CD4-positive, alpha-beta T cell treated with Interleukin-15 for 1 hour (primary cell): ENCODE data around the gene SLAMF9.

Source experiments
- DNase-seq: peaks from one replicate; pipeline ENCODE4 v3.0.0-alpha.2; 2020

Gene SLAMF9

DNA sequence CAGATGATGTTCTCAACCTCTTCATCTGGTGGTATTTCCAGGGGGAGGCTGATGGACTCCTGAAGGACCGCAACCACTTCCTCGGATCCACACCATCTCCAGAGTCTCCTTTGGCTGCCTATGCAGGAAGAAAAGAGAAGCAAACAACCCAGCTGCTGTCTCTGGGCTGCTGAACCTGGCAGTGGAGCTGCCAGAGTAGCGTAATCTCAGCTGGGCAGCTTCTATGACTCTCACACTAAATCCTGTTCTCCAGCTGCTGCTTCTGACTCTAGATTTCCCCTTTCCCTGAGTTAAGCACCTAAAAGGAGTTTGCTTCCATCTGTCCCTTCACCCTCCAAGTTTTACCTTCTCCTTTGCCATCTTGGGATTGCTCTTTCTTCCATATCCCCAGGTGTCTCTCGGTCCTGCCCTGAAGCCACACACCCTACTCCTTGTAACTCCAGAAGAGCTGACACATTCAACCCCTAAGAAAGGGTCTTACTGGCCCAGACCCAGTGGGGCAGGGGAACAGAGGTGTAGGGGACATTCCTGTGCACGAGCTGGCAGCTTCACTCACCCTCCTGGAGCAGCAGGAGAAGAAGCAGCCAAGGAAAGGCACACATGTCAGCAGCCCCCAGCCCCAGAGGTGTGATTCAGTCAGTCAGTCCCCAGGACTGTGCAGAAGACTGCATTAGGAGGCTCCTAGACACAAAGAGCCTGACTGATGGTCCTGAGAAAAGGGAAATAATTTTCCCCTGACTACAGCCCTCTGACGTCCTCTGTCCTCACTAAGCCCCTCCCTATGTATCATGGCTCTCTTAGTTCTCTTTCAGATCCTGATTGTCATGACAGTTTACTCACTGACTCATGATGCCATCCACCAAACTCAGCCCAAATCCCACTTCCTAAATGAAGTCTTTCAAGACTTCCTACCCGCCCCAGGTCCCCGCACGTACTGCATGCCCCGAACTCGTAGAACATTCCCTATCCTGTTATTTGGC lies at the start of gene SLAMF9:
Gene SLAMF9 (minus strand): TSS at position 702 of the 980 bp plus-strand sequence. CDS start 100 bp downstream, at position 602.
- peak; percentile 30 for DNase-seq

DNA sequence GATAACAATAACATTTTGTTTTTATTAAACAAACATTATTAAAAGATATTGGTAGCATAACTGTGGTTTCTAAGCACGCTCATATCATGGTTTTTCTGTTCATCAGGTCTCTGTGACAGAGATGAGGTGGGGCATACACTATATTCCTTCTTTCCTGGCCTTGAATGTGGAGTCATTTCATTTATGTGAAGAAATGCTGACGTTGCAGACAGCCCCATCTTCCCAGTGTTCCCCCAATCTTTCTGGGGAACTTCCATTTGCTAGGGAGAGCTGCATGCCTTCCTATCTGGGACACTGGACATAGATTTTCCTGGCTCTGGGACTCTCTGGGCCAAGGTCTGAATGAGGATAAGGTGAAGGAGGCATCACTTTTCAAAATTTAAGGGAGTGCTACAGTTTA lies 47.4 kb upstream of the SLAMF9 start:
- DNase-seq = no peak

DNA sequence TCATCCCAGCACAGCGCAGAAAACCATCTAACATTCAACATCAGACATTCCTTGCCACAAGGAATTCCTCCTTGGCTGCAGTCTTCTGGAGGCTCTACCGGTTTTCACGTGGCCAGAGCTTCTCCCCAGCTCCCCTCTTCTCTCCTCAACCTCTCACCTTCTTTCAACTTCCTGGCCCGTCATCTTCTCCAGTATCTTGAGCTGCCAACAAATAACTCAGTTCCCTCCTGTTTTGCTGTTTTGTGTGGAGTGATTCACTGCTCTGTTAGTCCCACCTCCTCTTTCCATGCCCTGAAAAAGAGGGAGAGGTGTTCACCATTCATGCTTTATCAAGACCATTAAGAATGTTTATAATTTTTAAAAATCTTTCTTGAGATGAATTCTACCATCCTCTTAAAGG lies 45.2 kb upstream of the SLAMF9 start:
- no peak for DNase-seq

DNA sequence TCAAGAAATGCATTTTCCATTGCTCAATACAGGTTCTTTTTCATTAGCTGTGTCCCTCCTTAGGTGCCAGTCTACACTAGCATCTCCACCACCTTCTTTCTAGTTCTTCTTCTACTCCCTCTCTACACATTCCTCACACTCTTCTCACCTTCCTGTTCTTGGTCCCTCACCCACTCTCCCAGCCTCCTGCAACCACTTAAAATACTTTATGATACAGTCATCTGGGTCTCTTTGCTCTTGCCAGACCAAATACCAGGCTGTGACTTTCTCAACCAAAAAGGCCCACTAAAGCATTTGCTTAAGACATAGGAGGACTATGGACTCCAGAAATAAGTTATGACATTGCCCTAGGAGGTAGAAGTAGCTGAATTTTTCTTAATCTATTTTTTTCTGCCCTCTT lies 42.6 kb upstream of the SLAMF9 start:
- no peak for DNase-seq

DNA sequence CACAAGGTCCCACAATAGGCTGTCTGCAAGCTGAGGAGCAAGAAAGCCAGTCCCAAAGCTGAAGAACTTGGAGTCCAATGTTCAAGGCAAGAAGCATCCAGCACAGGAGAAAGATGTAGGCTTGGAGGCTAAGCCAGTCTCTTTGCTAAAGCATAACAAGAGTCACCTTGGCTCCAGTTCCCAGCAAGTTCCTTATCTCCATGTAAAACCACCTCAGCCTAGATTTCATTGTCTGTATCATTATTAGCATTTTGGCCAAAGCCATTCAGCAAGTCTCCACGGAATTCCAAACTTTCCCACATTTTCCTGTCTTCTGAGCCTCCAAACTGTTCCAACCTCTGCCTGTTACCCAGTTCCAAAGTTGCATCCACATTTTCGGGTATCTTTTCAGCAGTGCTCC lies 40.9 kb upstream of the SLAMF9 start:
- DNase-seq = no peak

DNA sequence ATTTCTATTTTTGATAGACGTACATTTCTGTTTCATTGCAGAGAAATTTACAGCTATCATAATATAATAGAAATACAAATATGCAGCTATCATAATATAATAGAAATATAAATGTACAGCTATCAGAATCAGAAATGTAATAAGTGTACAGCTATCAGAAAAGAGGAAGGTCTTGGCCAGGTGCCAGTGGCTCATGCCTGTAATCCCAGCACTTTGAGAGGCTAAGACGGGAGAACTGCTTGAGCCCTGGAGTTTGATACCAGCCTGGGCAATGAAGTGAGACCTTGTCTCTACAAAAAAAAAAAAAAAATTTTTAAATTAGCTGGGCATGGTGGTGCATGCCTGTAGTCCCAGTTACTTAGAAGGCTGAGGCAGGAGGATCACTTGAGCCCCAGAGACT lies 39.9 kb upstream of the SLAMF9 start:
- DNase-seq = no peak

DNA sequence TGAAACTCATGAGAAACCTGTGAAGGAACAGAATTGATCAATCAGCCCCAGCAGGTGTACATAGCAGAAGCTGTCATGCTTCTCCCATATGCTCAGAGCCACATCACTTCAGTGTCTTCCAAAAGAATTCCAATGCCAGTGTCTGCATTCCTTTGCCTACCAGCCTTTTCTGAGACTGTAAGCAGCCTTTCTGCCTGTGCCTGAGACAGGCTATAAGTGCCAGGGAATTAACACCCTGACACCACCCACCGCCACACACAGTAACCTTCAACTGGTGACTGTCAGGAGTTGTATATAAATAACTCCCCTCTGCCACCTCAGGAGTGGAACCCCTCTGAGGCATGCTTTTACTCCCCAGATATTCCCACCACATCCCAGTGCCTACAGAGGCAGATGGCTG lies 38.1 kb upstream of the SLAMF9 start:
- DNase-seq = no peak

DNA sequence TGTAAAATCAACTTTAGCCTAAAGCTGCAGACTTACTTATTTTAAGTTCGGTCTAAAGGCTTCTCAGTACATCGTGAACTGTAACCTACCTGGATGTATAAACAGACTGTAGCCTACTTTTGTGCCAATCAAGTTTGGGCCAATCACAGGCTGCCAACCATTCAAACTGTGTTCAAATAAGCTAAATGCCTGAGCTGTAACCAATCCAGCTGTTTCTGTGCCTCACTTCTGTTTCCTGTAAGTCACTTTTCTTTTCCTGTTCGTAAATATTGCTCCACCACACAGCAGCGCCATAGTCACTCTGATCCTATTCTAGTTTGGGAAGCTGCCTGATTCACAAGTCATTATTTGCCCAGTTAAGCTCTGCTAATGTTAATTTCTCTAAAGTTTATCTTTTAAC lies 37.5 kb upstream of the SLAMF9 start:
- DNase-seq = no peak

DNA sequence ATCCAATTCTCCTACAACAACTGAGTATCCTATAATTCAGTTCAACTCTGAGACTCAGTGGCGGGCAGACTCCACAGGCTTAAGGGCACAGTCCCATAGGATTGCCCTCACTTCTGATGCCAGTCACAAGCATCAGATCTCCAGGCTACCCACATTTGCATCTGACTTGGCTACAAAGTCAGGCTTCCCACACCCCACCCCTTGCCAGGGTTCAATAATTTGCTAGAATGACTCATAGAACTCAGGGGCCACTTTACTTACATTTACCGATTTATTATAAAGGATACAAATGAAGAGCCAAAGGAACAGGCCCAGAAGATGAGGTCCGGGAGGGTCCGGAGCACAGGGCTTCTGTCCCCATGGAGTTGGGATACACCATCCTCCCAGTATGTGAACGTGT lies 36.0 kb upstream of the SLAMF9 start:
- no peak for DNase-seq

DNA sequence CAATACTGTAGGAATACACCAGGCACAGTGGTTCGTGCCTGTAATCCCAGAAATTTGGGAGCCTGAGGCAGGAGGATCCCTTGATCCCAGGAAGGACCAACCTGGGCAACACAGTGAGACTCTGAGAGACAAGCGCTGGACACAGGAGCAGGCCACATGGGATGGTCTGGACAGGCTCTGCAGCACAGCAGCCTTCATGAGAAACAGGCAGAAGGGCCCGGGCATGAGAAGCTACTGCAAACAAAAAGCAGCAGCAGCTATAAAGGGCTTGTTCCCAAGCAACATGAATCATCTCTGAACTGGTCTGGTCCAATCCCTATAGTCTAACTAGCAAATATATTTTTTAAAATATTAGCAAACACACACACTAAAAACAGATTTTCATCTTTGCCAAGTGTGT lies 35.5 kb upstream of the SLAMF9 start:
- no peak for DNase-seq

DNA sequence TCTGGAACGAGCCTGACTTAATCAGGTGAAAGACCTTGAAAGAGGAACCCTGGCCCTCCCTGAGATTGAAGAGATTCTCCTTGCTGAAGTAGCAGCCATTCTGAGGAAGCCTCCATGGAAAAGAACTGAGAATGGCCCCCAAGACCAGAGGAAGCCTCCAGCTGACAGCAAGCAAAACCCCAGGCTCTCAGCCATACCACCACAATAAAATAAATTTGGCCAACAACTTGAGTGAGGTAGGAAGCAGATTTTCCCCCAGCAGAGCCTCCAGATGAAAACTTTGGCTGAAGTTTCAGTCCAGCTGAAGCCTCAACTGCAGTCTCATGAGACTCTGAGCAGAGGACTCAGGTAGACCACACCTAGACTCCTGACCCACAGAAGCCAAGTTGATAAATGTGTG lies 34.0 kb upstream of the SLAMF9 start:
- DNase-seq = no peak

DNA sequence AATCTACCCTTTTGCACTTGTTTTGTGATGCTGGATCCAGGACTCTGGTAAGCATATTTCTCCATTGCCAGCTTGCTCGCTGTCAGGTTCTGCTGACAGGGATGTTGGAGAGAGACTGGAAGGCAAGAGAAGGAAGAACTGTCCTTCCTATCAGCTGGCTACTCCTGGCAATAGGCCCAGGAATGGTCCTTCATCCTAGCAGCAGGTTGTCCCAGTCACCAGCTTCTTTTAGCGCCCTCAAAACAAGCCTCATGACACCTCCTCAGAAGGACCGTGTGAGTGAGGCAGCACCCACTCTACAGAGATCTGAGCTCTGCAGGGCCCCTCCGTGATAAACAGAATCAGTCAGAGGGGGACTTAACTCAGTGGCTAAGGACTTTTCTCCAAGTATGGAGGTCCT lies 33.1 kb upstream of the SLAMF9 start:
- DNase-seq = no peak

DNA sequence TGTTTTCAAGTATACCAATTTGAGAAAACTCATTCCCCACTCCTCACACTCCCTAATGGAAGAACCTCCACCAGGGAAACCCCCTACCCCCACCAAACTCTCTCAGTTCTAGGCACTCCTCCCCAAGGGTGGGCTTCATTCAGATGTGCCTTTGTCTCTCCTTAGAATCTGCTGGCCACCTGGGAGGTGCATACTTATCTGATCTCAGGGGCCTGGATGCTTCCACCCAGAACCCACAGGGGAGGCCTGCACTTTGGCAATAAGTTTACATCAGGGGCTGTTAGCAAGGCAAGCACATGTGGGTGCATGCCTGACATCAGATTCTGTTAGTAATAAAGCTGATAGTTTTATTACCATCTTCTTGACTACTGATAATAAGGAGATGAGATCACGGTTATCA lies 32.5 kb upstream of the SLAMF9 start:
- no peak for DNase-seq

DNA sequence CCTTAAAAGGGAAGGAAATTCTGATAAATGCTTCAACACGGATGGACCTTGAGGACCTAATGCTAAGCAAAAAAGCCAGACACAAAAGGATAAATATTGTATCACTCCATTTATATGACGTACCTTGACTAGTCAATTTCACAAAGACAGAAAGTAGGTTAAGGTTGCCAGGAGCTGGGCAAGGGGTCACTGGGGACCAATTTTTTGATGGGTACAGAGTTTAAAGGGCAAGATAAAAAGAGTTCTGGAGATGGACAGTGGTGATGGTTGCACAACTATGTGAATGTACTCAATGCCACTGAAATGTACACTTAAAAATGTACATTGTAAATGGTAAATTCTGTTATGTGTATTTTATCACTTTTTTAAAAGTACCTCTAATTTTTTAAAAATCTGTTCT lies 32.1 kb upstream of the SLAMF9 start:
- no peak for DNase-seq

DNA sequence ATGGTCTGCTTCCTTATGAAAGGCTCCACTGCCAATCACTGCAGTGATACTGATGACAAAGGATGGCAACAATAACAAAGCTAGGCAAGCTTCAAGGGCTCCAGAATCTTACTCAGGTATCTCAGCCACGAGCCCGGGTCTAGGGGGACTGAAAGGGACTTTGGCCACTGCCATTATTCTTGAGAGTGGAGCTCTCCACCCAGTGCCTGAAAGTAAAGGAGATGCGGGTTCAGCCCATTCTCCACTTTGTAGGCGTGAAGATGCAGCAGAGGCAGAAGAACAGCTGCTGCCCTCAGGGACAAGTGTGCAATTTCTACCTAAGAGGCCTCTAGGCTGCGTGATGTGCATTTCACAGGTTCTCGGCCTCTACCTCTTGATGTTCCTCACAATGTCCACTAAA lies 31.4 kb upstream of the SLAMF9 start:
- no peak for DNase-seq

DNA sequence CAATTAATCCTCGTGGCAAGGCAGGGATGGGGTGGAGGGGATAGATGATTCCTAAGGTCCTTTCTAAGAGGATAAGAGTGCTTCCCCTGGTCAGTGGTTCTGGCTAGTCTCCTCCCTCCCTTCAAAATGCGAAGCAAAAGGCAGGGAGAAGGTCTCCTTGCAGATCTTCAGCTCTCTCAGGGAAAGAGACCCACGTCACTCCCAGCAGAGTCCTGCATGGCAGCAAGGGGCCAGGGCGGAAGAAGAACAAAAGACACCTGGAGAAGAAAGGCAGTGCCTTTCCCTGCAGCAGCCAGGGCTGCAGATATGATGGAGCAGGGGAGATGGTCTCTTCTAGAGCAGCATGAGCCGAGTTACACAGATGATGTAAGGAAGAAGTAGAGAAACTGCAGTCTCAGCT lies 29.6 kb upstream of the SLAMF9 start:
- no peak for DNase-seq

DNA sequence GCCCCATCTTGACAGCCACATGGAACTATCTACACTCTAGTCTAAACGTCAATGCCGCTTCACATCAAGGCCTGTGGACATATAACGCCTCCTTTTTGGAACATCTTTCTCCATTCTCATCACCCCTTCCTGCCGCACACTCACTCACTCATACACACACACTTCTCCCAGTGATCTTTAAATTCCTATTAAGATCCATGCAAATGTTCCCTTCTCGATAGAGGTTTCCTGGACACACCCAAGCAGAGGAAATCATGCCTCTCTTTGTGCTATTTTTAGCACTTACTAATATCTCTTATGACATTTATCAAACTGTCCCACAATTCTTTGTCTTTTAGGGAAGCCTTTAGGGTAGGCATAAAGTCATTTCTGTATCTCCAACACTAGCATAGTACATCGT lies 28.2 kb upstream of the SLAMF9 start:
- no peak for DNase-seq

DNA sequence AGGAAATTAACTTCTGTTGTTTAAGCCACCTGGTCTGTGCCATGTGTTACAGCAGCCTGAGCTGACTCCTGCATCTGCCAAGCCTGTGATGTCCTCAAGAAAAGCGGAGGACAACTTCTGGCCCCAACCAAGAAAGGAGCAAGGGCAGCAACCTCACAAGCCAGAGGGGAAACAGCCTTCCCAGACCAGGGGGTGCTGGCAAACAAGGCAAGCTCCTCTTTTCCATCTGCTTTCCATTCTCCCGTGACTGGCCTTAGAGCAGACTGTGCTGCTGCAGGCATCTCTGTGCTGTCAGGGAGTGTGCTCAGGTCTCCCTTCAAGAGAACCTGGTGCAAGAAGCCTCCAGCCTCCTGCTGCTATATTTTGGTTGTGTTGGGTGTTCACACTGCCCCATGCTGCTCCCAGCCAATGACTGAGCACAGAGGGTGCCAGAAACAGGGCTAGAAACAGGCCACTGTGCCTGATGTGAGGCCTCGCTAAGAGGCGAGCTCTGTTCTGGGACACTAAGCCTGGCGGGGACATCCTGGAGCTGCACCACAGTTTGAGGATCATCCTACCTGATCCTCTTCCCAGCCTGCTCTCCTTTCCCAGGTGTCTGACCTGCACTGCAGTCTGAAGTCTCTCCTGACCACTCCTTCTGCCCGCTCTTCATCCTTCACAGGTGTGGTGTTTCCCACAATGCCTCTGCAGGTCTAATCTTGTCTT lies 27.5 kb upstream of the SLAMF9 start:
- DNase-seq = no peak

DNA sequence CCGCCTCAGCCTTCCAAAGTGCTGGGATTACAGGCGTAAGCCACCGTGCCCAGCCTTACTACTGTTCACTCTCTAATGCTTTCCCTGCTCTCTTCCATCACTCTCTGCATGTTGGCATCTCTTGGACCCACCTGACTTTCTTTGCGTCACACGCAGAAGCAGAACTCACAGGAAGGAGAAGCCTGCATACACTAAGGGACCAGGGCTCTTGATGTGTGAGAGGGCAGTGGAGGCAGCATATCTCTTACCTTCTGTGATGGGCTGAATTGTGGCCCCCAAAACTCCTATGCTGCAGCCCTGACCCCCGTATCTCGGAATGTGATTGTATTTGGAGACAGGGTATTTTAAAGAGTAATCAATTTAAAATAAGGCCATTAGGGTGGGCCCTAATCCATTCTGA lies 26.7 kb upstream of the SLAMF9 start:
- DNase-seq = no peak

DNA sequence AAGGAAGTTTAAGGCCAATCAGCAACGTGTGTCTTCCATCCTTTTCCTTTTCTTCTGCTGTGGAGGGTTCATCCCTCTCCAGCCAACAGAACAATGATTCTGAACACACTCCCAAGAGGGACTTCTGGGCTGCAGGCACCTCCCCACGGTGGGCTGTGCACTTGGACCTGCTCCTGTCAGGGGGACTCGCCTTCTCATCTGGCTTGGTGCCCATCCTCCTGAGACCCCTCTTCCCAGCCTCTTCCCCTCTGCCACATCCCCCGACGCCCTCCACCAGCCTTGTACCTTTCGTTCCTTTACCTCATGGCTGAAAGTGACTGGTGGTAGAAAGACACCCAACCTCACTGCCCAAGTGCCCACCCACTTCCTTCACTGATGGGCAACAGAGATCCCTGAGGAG lies 26.0 kb upstream of the SLAMF9 start:
- DNase-seq = no peak

DNA sequence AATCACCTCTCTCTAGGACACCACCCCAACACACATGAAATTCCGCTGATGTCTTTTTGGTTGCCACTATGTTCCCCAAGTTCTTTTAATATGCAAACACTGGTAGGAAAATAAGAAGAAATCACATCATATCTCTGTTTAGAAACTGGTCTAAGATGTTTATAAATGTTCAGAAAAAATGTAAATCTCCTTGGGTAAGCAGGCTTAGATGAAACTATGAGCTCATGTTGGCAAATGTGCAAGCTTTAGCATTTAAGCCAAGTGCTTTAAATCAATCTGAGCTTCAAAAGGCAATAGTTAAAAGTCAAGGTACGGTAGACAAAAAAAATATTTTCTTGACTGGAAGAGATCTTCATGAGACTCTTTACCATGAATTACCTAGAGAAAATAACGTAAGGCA lies 25.2 kb upstream of the SLAMF9 start:
- no peak for DNase-seq

DNA sequence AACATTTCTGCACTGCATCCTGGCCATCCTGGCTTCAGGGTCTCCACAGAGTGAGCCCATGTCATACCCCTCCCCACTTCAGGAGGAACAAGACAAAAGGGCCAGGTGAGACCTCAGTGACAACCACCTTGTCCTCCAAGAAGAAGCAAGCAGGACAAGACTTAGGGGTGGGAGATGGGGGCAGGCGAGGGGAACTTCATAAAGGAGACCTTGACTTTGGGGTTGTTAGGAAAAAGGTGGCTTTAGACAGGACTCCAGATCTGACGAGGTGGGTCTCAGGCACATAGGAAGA lies 24.0 kb upstream of the SLAMF9 start:
- no peak for DNase-seq

DNA sequence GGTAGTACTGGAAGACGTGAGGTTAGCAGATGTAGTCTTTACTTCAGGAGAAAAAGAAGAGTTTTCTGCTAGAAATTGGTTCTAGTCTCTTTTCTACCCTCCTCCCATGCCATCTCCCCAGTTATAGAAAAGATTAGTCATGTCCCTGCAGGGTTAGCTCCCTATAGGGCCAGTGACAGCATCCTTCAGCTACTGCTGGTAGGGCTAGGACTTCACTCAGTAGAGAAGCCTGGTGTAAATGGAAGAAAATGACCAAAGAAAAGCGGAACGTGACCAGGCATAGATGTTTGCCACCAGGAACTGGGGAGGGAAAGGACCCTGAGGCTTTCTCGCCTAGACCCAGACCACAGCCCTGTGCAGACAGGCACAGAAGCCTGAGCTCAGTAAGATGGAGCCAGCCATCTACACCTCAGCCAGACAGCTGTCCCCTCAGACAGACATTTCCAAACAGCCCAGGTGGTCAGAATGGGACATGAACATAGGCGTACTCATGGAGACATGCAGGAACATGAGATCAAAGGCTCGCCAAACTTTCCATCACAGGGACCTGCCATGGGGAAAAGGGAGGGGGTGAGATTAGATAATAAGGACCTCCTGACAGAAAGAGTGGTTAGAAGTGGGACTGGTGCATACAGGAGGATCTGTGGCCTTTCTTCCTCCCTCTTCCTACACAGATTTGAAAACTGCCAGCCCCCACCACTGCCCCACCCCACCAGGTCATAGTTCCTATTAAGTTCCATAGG lies 23.5 kb upstream of the SLAMF9 start:
- no peak for DNase-seq
